NB4 (cell line): ENCODE data around the gene KTI12.

Experiments used
- DNase-seq: peaks from one replicate; pipeline ENCODE4 v3.0.0; 2010; ENCODE audit warnings: low read depth
- H3K4me3 ChIP-seq: one replicate; pipeline ENCODE4 v1.5.1; 2011; ENCODE audit warnings: mild to moderate bottlenecking, low read depth, low read length, moderate library complexity
- CTCF ChIP-seq: IDR thresholded peaks from one replicate; pipeline ENCODE4 v1.5.1; 2012; ENCODE audit warnings: low read depth, low read length
- MAX ChIP-seq: IDR thresholded peaks from 2 replicates; pipeline ENCODE4 v1.6.1; 2011; ENCODE audit warnings: low read depth, low read length
- MYC ChIP-seq: IDR thresholded peaks from 2 replicates; pipeline ENCODE4 v1.6.1; 2011; ENCODE audit warnings: low read depth, low read length
- POLR2A ChIP-seq: IDR thresholded peaks from 2 replicates; pipeline ENCODE4 v1.6.1; 2011; ENCODE audit warnings: mild to moderate bottlenecking; ENCODE audit not compliant: insufficient read length; ENCODE audit errors: extremely low read depth

Gene KTI12

DNA sequence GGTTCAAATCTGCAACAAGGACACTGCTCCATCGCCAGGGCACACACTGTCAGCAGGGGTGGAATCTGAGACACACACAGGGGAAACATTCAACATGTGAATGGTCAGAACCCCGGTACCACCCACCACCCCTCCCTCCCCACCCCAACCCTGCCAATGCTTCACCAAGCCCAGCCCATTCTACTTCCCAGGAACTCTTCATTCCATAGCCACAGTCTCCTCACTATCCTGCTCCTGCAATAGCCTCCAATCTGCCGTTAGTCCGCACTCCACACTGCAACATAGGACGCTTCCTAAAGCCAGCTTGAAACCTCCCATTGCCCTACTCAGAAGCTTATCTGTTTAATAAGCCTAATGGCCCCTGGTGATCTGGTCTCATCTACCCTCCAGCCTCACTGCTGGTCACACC lies 35.6 kb downstream of the KTI12 start:
- TF ChIP-seq MAX (no peak), MYC (no peak), CTCF (no peak), POLR2A (no peak)
- no peak overlapping the region for H3K4me3 ChIP-seq
- no peak for DNase-seq

GRCh38 chr1:51990478-51990965 lies 43.1 kb downstream of the KTI12 start, which contains the start of gene RAB3B:
RAB3B (minus strand) TSS chr1:51990700; CDS start chr1:51977117, 13,583 bp downstream.
- TF ChIP-seq MAX (no peak), CTCF (no peak), MYC (no peak), POLR2A (no peak)
- H3K4me3 ChIP-seq = no peak within 1 kb of the TSS
- peak; percentile 28 for DNase-seq

GRCh38 chr1:51989582-51990477 lies 43.8 kb downstream of the KTI12 start:
- TF ChIP-seq CTCF (no peak), MAX (no peak), POLR2A (no peak), MYC (no peak)
- DNase-seq = no peak
- no peak overlapping the region for H3K4me3 ChIP-seq

DNA sequence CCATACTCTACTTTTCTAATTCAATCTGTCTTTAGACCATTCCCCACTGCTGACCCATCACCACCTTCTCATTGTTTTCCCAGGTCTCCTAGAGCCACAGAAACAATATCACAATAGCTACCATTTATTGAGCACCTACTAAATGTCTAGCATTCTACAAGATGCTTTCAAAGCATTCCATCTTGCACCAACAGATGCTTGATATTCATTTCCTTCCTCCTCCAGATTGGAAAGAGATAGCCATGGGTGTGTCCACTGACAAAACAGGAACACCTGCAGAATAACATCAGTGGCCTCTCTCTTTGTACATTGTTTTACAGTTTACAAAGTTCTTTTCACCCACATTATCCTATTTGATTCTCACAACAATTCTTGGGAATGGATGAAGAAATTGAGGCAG lies 45.4 kb downstream of the KTI12 start:
- no peak for DNase-seq
- TF ChIP-seq CTCF = no peak
- TF ChIP-seq MAX = no peak
- no peak for TF ChIP-seq POLR2A
- TF ChIP-seq MYC = no peak
- no peak overlapping the region for H3K4me3 ChIP-seq

DNA sequence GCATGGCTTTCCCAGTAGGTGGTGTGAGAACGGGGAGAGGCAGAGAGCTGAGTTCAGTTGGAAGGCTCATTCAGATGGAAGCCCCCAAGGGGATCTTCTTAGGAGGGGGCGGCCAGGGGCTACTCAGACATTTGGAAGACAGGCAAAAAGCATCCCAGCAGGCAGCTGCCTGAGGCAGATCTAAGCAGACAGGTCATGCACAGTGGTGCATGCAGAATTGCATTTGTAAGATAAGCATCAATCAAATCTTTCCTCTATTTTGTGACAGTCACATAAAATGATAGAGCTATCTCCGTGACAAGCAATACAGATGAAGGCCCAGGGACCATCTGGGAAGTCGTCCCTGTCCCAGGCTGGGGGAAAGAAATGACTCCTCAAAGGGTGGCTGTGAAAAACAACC lies 46.9 kb downstream of the KTI12 start:
- DNase-seq = no peak
- H3K4me3 ChIP-seq = no peak overlapping the region
- TF ChIP-seq MAX = no peak
- TF ChIP-seq POLR2A = no peak
- TF ChIP-seq MYC = no peak
- no peak for TF ChIP-seq CTCF
